Fibroblast of mammary gland (primary cell): ENCODE results near the gene SPIC.

Experiments
- DNase-seq: peaks from one replicate; pipeline ENCODE4 v3.0.0-alpha.2; 2010; ENCODE audit warnings: low read depth
- H3K4me3 ChIP-seq: 2 replicates; pipeline ENCODE4 v1.5.1; 2011; ENCODE audit warnings: low read depth, mild to moderate bottlenecking, low read length, moderate library complexity; ENCODE audit not compliant: control insufficient read depth
- TF ChIP-seq, protein P1 (sequence below): conservative IDR thresholded peaks from 2 replicates; pipeline ENCODE4 v1.5.1; 2011; ENCODE audit warnings: low read depth, low read length, inconsistent platforms; ENCODE audit not compliant: control insufficient read depth, insufficient read depth

The SPIC gene

GRCh38 chr12:101474711-101475386 is at the start of gene SPIC:
SPIC (plus strand) TSS chr12:101475336; CDS start chr12:101476905, 1,569 bp downstream.
- H3K4me3 ChIP-seq = no peak within 1 kb of the TSS
- TF ChIP-seq, protein P1, sequence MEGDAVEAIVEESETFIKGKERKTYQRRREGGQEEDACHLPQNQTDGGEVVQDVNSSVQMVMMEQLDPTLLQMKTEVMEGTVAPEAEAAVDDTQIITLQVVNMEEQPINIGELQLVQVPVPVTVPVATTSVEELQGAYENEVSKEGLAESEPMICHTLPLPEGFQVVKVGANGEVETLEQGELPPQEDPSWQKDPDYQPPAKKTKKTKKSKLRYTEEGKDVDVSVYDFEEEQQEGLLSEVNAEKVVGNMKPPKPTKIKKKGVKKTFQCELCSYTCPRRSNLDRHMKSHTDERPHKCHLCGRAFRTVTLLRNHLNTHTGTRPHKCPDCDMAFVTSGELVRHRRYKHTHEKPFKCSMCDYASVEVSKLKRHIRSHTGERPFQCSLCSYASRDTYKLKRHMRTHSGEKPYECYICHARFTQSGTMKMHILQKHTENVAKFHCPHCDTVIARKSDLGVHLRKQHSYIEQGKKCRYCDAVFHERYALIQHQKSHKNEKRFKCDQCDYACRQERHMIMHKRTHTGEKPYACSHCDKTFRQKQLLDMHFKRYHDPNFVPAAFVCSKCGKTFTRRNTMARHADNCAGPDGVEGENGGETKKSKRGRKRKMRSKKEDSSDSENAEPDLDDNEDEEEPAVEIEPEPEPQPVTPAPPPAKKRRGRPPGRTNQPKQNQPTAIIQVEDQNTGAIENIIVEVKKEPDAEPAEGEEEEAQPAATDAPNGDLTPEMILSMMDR = no peak
- no peak for DNase-seq

- DNase-seq = no peak
- TF ChIP-seq, protein P1 = no peak
These were observed 44.7 kb upstream of the SPIC start for GRCh38 chr12:101430456-101430855.

DNA sequence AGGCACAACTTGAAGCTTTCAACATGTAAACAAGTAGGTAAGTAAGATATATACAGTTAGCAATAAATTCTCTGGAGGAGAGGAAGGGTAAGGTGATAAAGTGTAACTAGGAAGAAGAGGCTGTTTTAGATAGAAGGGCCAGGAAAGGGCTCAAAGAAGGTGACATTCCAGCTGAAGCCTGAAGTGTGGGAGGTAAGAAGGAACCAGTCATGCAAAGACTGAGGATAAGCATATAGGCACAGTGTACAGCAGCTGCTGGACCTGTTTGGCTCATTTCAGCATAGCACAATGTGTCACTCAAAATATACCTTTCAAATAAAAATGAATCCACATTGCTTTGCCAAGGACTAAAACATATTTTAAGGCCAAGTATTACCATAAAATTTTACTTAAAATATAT is 39.0 kb upstream of the SPIC start:
- H3K4me3 ChIP-seq = no peak overlapping the region
- DNase-seq = no peak
- TF ChIP-seq, protein P1 = no peak

More at GRCh38 chr12:101430456-101430855, 44.7 kb upstream of the SPIC start:
- H3K4me3 ChIP-seq = no peak overlapping the region

DNA sequence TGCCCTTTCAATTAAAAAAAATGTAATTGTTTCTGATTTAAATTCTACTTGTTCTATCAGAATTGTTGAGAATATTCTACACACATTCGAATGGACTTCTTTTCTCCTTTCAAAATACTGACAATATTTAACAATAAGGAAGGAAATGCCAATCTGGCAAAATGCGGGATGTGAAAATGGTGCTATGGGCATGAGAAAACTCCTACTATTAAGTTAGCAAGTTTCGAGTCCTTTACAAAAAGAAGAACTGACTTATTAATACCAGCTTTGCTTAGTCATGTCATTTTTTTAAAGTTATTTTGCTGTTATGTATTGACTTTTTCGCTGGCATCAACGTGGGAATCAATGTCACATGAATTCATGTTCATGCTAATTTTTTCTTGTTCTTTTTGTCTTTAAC is 35.9 kb upstream of the SPIC start:
- no peak overlapping the region for H3K4me3 ChIP-seq
- no peak for DNase-seq
- TF ChIP-seq, protein P1 = no peak

DNA sequence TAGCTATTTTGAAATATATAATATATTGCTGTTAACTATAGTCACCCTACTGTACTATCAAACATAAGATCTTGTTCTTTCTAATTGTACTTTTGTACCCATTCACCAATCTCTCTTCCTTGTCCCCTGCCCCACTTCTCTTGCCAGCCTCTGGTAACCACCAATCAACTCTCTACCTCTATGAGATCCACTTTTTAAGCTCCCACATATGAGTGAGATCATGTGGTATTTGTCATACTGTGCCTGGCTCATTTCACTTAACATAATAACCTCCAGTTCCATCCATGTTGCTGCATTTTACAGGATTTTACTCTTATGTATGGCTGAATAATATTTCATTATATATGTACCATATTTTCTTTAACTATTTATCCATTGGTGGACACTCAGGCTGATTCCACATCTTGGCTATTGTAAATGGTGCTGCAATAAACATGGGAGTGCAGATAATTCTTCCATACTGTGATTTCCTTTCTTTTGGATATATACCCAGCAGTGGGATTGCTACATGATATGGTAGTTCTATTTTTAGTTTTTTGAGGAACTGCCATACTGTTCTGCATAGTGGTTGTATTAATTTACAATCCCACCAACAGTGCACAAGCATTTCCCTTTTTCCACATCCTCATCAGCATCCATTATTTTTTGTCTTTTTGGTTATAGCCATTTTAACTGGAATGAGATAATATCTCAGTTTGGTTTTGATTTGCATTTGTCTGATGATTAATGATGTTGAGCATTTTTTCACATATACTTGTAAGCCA is 33.5 kb upstream of the SPIC start:
- no peak overlapping the region for H3K4me3 ChIP-seq
- DNase-seq = no peak
- TF ChIP-seq, protein P1 = no peak

DNA sequence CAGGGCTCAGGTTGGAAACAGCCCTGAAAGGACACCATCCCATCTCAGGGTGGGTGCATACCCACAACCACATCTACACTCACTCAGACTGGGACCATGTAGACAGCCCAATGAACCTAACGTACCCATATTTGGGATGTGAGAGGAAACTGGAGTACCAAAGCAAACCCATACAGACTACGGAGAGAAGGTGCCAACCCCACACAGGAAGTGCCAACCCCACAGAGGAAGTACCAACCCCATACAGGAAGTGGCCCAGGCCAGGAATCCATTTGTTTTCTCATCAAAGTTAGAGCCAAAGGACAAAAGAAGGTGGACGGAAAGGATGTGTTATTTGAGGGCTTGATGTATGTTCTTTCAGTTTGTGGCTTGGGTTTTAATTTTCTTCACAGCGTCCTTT is 19.5 kb upstream of the SPIC start:
- no peak overlapping the region for H3K4me3 ChIP-seq
- no peak for DNase-seq
- TF ChIP-seq, protein P1 = no peak
